Esophagus muscularis mucosa (tissue), 3 donors: ENCODE data around the gene ZNF467.

ENCODE experiments used
- POLR2A ChIP-seq: fragments of 450-650 bp; IDR thresholded peaks from one replicate; pipeline ENCODE4 v1.6.1; 2017; ENCODE audit warnings: antibody characterized with exemption, moderate library complexity, mild to moderate bottlenecking, low read depth
- POLR2AphosphoS5 ChIP-seq, 2 donors: sonication (generic); formaldehyde crosslinking; IDR thresholded peaks; one replicate each; pipeline ENCODE4 v1.6.1; 2017; ENCODE audit warnings: antibody characterized with exemption in 2 of 2
- TF ChIP-seq, protein P1 (sequence below), 3 experiments: fragments of 200-600 bp in 2 of 3; fragments of 450-650 bp in 1 of 3; sonication (generic) in 2 of 3; IDR thresholded peaks; one replicate each; pipeline ENCODE4 v1.5.1; 2017 to 2019; ENCODE audit warnings: antibody characterized with exemption in 3 of 3, mild to moderate bottlenecking in 2 of 3, moderate library complexity in 1 of 3

DNA sequence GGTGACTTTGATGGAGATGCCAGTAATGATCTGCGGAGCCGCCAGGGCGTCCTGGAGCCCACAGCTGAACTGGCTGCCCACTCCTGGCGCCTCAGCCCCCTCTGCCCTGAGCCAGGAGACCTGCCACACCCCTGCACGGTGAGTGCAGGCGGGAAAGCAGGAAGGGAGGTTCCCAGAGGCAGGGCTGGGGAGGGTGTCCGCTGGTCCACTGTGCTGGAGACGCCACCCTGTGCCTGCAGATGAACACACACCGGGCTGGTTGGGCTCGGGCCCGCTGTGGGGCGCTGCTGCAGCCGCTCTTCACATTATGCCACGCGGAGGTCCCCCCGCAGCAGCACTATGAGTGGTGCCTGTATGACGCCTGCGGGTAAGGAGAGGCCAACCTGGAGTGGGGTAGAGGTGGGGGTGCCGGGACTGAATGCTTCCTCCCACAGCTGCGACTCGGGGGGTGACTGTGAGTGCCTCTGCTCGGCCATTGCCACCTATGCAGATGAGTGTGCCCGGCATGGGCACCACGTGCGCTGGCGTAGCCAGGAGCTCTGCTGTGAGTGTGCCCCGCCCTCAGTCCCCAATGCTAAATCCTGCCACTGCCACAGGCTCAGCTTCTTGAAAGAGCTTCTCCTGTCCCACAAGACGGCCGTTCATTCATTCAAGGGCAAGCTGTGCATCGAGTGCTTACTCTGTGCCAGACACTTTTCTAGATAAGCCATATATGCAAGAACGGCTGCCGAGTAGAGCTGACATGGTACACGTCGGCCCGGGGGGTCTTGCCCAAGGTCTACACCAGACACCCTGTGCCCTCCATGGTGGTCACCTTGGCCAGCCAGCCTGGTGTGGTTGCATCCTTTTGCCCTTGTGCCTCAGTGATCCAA is 14.3 kb upstream of the ZNF467 start:
- TF ChIP-seq, protein P1, sequence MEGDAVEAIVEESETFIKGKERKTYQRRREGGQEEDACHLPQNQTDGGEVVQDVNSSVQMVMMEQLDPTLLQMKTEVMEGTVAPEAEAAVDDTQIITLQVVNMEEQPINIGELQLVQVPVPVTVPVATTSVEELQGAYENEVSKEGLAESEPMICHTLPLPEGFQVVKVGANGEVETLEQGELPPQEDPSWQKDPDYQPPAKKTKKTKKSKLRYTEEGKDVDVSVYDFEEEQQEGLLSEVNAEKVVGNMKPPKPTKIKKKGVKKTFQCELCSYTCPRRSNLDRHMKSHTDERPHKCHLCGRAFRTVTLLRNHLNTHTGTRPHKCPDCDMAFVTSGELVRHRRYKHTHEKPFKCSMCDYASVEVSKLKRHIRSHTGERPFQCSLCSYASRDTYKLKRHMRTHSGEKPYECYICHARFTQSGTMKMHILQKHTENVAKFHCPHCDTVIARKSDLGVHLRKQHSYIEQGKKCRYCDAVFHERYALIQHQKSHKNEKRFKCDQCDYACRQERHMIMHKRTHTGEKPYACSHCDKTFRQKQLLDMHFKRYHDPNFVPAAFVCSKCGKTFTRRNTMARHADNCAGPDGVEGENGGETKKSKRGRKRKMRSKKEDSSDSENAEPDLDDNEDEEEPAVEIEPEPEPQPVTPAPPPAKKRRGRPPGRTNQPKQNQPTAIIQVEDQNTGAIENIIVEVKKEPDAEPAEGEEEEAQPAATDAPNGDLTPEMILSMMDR (IDR thresholded peaks at IDR 0.05): peak in 1 of 3 experiments; percentile 7
- TF ChIP-seq POLR2A: no peak
- no peak for TF ChIP-seq POLR2AphosphoS5 (IDR thresholded peaks at IDR 0.05)
